ENCODE results near the gene ADGRG3.

Gene ADGRG3, protein sequence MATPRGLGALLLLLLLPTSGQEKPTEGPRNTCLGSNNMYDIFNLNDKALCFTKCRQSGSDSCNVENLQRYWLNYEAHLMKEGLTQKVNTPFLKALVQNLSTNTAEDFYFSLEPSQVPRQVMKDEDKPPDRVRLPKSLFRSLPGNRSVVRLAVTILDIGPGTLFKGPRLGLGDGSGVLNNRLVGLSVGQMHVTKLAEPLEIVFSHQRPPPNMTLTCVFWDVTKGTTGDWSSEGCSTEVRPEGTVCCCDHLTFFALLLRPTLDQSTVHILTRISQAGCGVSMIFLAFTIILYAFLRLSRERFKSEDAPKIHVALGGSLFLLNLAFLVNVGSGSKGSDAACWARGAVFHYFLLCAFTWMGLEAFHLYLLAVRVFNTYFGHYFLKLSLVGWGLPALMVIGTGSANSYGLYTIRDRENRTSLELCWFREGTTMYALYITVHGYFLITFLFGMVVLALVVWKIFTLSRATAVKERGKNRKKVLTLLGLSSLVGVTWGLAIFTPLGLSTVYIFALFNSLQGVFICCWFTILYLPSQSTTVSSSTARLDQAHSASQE

DNA sequence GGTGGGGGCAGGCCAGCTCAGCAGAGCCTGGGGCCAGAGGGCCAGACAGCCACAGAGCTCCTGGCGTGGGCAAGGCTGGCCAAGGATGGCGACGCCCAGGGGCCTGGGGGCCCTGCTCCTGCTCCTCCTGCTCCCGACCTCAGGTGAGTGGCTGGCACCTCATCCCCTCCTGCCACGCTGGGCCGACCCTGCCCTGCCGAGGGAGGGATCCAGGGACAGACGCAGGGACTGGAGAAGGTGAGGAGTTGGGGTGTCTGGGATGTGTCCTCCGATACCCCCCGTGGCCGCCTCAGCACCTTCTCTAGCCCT lies at the start of gene ADGRG3:
ADGRG3 (plus strand) TSS at position 44 of the 309 bp plus-strand sequence; CDS start at position 86, 42 bp downstream.
- in situ Hi-C loops (cut with MboI; ENCODE audit: low sequenced_read_pairs): no loop called here

DNA sequence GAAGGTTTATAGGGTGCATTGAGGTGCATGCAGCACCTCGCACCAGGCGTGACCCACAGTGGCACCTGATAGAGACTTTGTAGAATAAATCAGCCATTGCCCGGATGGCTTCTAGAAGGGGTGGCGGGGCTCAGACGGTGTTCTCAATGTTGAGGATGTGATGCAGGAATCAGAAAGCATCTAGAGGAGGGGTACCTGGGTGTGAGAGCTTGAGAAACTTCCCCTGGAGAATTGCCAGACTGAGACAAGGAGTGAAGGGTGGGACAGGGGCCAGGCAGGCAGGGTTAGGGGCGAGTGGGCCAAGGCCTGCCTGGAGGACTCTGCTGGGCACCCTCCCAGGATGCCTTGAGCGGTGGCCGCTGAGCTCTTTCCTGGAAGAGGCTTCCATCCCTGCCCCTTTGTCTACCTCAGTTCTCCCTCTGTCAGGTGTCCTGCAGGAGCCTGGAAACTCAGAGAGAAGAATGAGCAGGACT lies 48.9 kb upstream of the ADGRG3 start:
- in situ Hi-C loops (cut with MboI; ENCODE audit: low sequenced_read_pairs): no loop called here

DNA sequence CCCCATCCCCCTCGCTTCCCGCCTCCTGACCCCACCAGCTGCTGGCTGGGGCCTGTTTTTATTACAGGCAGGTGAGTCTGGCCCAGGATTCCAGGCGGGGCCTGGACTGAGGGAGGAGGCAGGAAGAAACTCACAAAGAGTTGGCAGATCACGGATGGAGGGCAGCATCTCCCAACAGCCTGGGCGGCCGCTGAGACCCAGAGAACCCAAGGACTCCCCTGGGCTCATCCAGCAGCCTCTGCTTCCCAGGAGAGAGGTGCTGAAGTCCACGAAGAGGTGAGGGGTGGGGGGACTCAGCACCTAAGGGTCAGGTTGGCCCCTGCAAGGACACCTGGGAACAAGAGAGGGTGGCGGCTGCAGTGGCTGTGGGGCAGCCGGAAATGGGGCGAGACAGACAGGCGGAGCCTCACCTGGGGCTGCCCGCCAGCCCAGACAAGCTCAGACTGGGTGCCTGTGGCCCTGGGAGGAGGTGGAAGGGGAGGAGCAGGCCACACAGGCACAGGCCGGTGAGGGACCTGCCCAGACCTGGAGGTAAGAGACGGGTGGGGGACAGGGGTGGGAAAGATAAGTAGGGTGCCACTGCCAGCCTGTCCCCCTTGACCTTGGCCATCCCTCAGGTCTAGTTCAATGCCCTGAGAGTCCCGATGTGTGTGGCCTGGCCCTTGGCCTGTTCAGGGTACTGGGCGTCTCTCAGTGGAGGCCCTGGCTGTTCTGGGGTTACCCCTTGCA lies 48.3 kb upstream of the ADGRG3 start:
- in situ Hi-C loops (cut with MboI; ENCODE audit: low sequenced_read_pairs): no loop called here

DNA sequence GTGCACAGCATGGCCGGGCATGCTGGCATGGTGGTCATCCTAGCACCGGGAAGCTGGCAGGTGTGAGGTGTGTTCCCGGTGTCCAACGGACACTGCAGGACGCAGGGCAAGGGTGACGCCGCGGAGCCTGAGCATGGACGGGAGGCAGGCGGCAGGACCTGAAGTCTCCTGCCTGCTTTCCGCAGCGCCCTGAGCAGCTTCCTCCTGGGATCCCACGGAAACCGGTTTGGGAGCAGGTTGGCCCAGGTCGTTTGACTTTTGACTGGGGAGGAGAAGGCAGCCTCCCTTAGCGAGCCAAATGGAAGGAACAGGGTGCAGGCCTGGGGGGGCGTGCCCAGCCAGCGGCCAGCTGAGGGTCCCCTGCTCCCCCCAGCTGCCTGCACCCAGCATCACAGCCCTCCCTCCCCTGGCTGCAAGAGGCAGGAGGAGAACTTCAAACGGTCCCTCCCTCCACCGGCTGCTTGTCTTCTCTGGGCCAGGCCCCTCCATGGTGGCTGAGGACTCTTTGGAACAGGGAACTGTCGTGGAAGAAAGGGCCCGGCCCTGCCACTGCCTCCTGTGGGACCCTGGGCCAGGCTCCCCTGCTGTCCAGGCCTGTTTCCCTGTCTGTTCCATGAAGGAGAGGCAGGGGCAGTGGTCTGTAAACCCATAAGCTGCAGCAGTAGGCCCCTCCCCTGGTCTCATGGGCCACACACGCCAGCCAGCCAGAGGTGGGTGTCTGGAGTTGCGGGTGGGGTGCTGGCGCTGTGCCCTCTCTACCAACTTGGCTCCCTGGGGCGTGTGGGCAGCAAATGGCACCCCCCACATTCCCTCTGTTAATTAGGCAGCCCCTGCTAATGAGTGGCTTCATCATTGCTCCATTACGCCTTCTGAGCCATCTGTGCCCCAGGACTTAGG lies 47.5 kb upstream of the ADGRG3 start:
- in situ Hi-C loops (cut with MboI; ENCODE audit: low sequenced_read_pairs): no loop called here

DNA sequence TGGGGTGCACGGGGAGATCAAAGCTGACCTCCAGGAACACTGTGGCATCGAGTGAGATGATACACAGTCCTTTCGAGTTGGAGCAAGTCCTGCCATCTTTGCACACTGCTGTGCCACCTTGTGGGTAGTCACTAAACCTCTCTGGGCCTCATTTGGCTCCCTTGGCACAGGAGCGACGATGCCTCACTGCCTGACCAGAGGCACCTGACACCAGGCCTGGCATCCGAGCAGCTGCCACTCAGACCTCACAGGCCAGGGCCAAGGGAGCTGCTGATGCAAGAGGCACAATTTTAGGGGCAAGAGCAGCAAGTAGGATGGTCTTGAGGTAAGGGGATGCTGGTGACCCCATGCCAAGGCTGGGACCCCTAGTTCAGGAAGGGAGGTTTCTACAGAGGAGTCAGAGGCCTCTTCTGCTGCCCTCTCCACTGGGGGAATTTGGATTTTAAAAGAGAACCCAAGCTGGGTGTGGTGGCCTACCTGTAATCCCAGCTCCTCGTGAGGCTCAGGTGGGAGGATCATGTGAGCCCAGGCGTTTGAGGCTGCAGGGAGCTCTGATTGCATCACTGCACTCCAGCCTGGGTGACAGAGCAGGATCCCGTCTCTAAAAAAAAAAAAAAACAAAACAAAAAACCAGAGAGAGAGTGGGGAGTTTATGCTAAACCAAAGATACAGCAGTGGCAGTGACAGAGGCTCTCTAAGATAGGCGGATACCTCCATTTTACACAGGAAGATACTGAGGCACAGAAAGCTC lies 46.4 kb upstream of the ADGRG3 start:
- in situ Hi-C loops (cut with MboI; ENCODE audit: low sequenced_read_pairs): no loop called here

DNA sequence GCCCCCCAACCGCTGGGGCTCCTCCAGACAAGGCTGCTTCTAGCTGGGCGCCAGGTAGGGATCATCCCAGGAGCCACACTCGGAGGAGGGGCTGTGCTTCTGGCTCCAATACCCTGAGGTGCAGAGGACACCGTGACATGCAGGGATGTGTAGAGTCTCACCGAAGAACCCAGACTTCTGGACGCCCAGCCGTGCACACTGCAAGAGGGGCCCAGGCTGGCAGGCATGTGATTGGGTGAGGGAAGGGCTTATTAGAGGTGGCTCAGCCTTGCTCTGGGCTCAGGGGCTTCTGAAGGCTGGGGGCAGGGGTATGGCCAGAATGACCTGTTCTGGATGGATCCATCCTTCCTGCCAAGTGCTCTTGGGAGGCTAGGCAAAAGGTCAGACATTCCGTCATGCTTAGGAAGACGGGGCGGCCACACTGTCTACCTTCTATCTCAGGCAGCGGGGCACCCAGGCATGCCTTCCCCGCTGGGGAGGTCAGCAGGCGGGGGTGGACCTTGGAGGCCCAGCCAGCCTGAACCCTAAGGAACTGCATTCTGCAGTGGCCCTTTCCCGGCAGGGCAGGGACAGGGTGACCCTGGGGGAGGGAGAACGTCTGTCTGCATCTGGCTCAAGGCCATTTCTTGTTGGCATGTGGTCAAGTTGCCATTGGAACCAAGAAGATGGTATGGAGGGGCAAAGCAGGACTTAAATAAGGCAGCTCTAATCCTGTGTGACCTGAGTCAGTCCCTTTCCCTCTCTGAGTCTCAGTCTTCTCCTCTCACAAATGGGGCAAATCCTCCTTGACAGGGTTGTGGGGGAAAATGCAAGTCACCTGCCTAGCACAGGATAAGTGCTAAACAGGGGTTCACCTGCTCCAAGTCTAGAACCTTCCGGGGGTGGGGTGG lies 45.5 kb upstream of the ADGRG3 start:
- in situ Hi-C loops (cut with MboI; ENCODE audit: low sequenced_read_pairs): no loop called here

DNA sequence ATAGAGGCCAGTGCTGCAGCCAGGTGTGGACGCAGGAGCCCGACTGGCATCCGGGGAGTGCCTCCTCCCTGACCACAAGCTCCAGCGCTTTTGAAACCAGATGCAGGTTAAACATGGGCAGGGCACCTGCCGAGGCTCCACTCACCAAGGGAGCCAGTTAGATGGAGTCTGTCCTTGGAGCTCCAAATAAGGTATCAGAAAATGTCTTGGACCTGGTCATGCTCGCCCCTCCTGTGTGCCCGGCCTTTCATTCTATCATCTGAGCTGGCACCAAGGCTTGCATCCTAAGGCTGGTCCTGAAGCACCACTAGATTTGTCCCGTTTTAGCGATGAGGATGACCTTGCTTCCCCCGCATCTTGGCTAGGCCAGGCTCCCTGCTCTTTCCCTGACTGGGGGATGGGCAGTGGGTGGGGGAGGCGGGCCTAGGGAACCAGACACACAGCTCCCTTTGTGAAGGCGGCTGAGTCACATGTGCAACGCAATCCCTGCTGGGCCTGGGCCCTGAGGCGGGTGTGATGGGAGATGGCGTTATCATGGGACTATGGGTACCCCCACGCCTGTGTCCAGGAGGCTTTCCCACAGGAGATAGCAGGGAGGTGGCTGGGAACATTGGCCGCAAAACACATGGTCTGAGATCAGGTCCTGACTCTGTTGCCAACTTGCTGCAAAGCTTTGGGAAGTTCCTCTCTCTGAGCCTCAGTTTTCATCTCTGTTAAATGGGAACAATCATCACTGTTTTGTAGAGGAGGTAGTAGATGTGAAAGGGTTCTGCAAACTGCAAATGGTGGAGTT lies 44.7 kb upstream of the ADGRG3 start:
- in situ Hi-C loops (cut with MboI; ENCODE audit: low sequenced_read_pairs): no loop called here

DNA sequence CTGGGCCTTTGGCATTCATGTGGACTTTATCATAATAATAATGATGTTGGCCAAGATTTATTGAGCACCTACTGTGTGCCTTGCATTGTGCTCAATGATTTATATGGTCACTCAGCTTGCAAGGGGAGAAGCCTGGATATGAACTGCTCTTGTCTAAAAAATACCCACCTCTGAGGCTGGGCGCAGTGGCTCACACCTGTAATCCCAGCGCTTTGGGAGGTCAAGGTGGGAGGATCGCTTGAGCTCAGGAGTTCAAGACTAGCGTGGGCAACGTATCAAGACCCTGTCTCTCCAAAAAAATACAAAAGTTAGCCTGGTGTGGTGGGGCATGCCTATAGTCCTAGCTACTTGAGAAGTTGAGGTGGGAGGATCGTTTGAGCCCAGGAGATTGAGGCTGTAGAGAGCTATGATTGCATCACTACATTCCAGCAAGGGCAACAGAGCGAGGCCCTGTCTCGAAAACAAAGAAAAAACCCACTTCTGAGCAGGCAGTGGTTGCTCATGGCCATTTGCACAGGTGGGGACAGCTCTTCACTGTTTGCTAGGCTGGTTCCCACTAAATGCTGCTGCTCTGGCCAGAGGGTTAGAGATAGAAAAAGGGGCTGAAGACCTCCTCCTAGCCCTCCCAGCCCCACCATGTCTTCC lies 43.9 kb upstream of the ADGRG3 start:
- in situ Hi-C loops (cut with MboI; ENCODE audit: low sequenced_read_pairs): no loop called here

DNA sequence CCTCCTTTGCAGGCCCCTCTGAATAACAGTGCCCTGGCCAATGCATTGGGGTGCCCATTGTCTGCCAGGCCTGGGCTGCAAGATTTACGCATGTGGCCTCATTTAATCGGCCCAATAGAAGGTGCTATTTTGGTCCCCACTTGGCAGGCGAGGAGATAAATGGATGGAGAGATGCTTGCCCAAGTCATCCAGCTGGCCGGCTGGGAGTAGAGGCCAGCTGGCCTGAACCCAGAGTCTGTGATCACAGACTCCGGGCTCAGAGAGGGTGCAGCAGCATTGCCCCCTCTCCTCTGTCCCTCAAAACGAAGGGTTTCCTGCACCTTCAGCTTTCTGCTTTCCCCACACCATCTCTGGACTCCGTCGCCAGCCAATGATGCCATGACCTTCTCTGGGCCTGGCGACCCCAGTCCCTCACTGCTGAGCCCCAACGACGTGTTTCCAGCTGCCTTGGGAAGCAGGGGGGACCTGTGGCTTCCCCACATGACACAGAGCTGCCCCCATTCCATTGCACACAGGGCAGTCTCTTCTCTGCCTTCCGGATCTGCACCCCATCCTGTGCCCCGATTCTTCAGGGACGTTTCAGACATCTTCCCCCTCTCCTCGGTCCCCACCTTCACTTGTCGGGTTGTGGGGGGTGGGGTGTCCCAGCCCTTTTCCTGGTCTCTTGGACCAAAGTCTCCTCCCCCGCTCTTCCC lies 43.2 kb upstream of the ADGRG3 start:
- in situ Hi-C loops (cut with MboI; ENCODE audit: low sequenced_read_pairs): no loop called here

DNA sequence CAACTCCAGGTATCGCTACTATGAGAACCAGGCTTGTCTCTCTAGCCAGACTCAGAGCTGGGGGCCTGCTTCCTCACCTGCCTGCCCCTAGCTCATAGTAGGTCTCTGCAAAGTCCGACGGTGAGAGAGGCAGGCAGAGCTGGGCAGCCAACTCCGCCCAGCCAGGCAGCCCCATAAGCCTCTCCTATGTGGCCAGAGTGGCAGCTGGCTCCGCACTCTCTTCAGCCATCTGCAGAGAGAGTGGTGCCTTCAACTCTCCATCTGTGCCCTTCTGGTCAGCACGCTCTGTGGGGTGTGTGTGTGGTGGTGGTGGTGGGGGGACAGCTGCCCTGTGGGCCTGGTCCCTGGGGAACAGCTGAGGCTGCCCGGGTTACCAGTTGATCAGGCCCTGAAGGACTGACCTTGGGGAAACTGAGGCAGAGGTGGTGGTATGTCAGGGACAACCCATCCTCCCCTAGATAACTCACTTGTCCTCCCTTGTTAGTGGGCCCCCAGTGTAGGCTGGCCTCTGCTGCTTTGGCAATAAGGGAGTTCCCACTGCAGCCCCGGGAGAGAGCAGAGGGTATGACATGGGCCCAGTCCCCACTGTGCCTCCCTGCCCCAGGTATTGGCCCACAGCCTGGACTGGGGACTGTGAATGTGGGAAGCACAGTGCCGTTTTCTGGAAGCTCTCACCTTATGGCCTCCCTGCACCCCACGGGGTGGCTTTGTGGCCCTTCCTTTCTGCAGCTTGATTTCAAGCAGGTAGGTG lies 41.5 kb upstream of the ADGRG3 start:
- in situ Hi-C loops (cut with MboI; ENCODE audit: low sequenced_read_pairs): no loop called here

DNA sequence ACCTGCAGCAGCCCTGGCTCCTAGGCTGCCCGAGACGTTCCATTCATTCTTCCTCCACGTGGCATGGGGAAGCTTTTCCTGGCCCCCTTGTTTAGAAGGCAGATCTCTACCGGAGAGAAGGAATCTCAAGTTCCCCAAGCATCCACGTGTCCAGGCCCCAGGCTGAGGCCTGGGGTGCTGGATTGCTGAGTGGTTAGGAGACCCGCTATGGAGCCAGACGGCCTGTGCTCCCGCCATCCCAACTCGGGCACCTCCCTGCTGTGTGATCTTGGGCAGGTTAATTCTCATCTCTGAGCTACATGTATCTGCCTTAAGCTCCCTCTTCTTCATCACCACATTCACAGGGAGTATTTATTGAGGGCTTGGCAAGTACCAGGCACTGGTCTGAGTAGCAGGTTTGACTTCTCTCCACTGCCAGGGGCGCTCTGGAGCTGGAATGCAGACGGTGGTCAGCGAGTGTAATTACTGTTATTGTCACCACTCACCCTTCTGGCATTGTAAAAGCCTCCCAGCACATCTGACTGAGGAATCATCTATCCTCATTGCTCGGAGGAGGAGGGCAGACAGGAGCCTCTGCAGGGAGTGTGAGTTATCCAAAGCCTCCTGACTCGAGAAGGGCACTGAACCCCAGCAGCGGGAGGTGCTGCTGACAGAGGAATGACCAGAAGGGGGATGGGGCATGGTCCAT lies 40.8 kb upstream of the ADGRG3 start:
- in situ Hi-C loops (cut with MboI; ENCODE audit: low sequenced_read_pairs): no loop called here

DNA sequence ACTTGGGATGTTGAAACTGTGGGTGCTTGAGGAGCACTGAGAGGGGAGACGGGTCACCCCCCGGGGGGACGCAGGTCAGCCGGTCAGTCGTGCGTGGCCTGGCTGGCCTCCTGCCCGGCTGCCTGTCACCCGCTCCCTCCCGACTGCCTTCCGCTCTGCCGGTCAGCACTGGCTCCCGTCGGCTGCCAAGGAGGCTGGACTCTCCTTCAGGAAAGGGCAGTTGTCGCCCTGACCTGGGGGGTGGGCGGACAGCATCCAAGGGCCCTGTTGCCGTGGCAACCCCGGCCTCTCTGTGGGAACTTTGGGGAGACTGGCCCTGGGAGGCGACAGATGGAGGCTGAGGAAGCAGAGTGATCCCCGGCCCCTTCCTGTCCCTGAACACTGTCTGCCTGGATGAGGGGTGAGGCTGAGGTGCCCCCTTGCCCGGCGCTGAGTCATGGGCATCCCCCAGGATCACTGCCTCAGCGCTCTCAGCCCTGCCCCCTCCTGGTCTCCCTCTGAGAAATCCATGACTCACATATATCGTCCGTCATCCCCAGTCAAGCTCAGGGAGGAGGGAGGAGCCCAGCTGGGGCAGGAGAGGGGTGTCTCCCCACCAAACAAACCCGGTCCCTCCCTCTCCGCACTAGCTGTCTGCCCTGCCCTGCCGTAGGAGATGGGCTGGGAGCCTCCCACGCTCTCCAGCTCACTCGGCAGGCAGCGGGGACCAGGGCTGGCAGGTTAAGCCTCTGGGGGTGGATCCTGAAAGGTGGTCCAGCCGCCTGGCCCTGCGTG lies 39.9 kb upstream of the ADGRG3 start, which contains the start of gene ADGRG1:
ADGRG1 (plus strand) TSS at position 623 of the 774 bp plus-strand sequence. CDS start 21,658 bp downstream, outside the sequence.
- in situ Hi-C loops (cut with MboI; ENCODE audit: low sequenced_read_pairs): no loop called here

DNA sequence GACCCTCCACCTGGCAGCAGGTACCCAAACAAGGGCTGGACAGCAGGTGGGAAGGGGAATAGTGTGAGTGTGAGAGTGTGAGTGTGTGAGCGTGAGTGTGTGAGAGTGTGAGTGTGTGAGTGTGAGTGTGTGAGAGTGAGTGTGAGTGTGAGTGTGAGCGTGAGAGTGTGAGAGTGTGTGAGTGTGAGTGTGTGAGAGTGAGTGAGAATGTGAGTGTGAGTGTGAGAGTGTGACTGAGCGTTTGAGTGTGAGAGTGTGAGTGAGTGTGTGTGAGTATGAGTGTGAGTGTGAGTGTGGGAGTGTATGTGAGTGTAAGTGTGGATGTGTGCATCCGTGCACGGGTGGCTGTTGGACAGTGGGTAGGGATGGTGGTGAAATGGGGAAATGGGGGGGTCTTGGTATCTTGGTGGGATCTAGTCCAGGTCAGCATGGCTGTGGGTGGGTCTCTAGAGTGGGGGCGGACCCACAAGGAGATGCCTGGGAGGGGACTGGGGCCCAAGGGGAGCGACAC lies 39.3 kb upstream of the ADGRG3 start:
- in situ Hi-C loops (cut with MboI; ENCODE audit: low sequenced_read_pairs): no loop called here

DNA sequence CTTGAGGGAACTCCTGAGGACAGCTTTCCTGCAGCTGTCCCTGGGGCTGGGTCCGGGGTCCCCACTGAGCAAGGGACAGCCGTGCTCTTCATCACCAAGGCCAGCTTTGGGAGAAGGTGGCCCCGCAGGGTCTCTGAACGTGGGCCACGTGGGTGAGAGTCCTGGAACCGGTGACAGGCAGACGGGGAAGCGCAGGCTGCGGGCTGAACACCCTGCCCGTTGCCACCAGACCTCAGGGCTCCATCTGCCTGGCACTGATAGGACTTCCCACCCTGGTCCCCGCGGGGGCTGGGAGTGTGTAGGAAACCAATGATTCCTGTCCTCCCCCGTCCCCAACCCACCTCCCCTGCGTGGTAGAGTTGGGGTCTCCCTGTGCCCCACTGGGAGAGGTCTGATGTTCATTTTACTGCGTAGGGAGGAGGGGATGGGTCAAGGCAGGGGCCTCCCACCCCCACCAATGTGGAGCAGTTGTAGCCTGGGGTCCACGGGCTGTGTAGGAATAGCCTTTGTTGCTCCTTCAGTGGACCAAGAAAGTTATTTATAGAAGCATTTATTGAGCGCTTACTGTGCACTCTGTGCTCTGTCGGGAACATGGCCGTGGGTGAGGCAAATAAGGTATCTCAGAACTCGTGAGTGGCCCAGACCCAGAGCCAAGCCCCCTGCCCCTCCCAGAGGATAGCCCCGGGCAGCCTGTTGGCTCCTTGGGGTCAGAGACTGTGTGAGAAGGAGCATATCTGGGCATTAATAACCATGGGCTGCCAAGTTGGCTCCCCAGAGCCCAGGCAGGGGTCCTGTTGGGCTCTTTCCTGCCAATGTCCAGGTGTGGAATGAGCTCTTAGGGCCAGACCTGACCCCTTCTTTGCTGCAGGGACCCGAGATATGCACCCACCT lies 38.3 kb upstream of the ADGRG3 start:
- in situ Hi-C loops (cut with MboI; ENCODE audit: low sequenced_read_pairs): no loop called here

Measured in HL-60/S4 (cell line).